ENCODE results near the gene PNMA3.
"Not testable (repeated sequence)": the region's sequence is repeated elsewhere in the genome, so short reads cannot be mapped to it uniquely, and the experiment has no call there.

Gene PNMA3

DNA sequence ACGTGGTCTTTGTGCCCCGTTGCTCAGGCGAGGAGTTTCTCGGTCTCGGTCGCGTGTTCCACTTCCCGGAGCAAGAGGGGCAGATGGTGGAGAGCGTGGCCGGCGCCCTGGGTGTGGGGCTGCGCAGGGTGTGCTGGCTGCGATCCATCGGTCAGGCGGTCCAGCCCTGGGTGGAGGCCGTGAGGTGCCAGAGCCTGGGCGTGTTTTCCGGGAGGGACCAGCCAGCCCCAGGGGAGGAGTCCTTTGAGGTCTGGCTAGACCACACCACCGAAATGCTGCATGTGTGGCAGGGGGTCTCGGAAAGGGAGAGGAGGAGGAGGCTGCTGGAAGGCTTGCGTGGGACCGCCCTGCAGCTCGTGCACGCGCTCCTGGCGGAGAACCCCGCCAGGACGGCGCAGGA lies 17.1 kb downstream of the PNMA3 start:
- not testable (repeated sequence) for DNase-seq (ENCODE audit: low read depth in 2 of 2)

DNA sequence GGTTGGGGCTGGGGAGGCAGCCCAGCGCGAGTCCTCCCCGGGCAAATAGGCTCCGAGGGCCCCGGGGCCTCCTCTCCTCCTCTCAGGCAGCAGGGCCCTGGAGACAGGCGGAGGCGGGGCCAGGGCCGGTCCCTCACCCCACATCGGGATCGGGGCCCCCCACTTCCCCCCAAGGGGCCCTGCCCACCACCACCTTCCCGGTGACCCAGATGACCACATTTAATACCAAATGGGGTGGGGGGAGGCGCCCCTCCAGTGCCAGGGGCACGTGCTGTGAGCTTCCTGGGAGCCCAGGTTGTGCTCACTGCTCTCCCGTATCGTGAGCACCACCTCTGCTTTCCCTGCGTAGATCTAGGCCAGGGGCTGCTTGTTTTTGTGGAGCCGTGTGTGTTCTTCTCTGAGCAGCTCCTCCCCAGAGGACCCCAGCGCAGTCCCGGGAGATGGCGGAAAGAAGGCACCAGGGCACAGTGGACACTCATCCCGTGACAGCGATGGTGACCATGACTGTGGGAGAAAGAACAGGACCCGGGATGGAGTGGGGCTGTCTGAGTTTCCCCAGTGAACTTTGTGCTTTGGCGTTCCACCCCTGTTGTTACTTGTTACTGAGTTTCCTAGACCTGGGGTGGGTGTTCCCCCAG lies 18.1 kb downstream of the PNMA3 start:
- no peak for DNase-seq (ENCODE audit: low read depth in 2 of 2)

DNA sequence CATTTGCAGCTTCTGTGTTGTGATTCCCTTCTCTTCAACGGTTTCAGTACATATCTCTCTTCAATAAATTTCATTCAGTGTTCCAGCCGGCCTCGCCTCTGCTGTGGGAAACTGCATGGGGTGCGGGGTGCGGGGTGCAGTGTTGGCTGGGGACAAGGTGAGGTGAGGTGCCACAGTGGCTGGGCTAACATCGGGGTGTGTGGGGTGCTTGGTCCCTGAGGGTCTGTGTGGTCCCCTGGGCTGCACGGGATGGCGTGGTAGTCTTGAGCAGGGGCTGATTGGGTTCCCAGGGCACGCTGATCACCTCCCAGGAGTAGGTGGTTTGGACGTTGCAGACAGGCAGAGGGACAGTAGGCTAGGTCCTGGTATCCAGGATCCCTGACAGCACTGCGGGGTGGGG lies 18.7 kb downstream of the PNMA3 start:
- no peak for DNase-seq (ENCODE audit: low read depth in 2 of 2)

DNA sequence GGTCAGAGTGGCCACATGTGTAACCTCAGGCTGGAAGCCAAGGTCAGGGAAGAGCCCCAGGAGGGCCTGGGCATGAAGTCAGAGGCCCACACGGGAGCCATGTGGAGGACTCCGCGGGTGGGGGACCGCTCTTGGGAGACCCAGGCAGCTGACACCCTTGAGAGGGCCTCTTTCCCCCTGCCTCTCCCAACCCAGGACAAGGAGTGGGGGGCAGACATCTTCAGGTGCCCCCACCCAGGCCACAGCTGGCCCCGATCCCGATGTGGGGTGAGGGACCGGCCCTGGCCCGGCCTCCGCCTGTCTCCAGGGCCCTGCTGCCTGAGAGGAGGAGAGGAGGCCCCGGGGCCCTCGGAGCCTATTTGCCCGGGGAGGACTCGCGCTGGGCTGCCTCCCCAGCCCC lies 19.1 kb downstream of the PNMA3 start:
- DNase-seq (ENCODE audit: low read depth in 2 of 2), result no peak

DNA sequence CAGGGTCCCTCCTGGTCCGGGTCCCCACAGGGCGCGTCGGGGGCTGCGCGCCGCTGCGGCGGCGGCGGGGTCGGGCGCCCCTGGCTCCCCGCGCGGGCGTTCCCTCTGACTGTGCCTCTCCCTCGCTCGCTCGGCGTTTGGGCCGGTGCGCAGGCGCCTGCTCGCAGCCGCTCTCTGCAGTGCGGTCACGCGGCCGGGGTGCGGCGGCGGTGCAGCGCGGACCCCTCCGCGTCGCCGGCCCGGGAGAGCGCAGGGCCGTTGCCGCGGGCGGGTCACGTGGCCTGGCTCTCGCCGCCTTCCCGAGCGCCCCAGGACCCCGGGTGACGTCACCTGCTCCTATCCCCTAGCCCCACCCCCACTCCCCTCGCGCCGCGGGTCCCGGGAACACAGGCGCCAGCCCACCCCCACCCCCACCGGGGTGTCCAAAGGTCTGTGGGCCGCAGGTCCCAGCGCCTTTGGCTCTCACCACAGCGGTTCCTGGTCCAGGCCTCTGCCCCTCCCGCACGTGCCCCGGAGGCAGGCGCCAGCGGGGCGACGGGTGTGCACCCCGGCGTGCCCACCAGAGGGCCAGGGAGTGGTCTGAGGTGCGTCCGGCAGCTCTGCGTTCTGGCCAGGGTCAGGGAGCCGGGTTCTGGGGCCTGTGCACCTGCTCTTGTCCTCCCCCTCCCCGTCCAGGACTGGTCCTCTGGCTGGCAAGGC lies 21.3 kb downstream of the PNMA3 start:
- not testable (repeated sequence) for DNase-seq (ENCODE audit: low read depth in 2 of 2)

DNA sequence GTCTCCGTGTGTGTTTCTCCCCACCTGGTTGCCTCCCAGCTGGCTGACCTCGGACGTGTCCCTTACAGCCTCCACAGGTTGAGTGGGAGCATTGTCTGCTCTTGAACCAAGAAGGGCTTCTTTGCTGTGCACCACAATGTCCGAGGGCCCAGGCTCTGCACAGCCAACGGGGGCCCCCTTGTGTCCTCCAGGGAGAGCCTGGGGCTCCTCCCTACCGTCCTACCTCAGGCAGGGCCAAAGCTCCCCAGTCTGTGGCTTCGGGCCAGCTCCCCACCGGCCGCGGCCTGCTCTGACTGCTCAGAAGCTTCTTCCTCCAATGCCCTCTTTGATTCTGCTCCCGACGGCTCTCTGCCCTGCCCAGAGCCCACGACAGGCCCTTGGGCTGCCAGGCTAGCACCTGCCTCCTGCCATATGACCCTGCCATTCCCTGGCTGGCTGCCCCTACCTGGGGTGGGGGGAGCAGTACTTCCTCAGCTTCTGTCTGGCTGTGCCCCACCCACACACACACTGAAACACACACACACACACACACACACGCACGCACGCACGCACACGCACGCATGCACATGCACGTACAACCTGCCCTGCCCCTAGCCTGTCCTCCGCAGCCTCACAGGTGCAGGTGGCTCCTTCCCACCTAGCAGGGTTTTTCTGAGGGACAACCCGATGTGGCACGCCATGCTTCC lies 27.1 kb downstream of the PNMA3 start:
- not testable (repeated sequence) for DNase-seq (ENCODE audit: low read depth in 2 of 2)

DNA sequence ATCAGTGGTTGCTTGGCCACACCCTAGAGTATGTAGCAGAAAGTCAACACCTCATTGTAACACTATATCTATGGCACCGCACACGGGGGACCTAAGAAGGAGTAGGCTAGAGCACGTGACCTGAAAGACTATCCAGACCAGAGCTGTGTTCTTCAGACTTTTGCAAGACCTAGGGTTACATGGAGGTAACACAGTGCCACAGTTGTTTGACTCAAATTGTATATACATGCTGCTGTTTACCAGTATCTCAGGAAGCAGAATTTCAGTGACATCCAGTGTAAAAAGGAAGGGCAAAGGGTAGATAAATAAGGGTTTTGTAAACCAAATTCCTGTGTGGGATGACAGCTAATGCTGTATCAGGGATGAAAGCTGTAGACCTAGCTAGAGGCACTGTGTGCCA lies 46.1 kb downstream of the PNMA3 start:
- DNase-seq (ENCODE audit: low read depth in 2 of 2), result no peak

DNA sequence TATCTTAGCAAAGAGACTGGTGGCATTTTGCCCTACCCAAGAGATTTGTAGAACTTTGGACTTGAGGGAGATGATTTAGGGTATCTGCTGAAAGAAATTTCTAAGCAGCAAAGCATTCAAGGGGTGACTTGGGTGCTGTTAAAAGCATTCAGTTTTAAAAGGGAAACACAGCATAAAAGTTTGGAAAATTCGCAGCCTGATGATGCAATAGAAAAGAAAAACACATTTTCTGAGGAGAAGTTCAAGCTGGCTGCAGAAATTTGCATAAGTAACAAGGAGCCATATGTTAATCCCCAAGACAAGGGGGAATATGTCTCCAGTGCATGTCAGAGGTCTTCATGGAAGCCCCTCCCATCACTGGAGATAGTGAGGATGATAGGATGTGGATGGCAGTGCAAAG lies 48.7 kb downstream of the PNMA3 start:
- DNase-seq (ENCODE audit: low read depth in 2 of 2), result not testable (repeated sequence)

DNA sequence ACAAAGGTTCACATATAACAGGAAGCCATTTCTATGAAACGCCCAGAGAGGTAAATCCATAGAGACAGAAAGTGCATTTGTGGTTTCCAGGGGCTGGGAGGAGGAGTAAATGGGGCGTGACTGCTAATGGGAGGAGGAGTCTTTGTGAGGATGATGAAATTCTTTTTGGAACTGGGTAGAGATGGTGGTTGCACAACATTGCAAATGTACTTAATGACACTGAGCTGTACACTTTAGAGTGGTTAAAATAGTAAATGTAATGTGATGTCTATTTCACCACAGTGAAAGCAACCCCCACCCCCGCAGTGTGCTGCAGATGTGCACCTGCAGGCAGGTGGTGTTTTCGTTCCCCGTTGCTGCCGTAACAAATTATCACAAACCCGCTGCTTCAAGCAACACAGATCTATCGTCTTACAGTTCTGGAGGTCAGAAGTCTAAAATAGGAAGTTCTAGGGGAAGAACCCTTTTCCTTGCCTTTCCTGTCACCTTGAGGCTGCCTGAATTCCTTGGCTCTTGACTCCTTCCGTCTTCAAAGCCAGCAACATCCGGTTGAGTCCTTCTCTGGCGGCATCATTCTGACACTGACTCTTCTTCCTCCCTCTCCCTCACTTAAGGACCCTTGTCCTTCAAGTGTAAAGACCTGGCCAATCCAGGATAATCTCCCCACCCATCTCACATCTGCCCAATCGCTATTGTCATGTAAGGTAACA lies 50.0 kb downstream of the PNMA3 start:
- not testable (repeated sequence) for DNase-seq (ENCODE audit: low read depth in 2 of 2)
